Posterior vena cava (tissue), 2 donors: ENCODE measurements around the gene CD47. TPM values are rescaled to one million over a fixed set of nuclear protein-coding genes. Genes with fewer than 3 reads are reported as not detected.

Experiments
- DNase-seq: peaks from one replicate; pipeline ENCODE4 v3.0.0-alpha.2; 2020; ENCODE audit warnings: low spot score
- intact Hi-C, 2 donors: fragments of 100-400 bp; cut with DNase I; formaldehyde crosslinking; loops; one replicate each; pipeline versions ENCODE4 v1.14.1 to v1.14.2; 2022 to 2023
- total RNA-seq, 2 donors: library from RNA; stranded (reverse); fragmentation: NEBNext Ultra II Directional; extraction: Animal tissue kit (Norgen Biotek cat#: 25700); gene quantifications; one replicate each; pipeline ENCODE4 v1.2.1, GENCODE V29; 2021
- donor health status: DM: yes; HTN: yes; CAD: no.
- donor health status: DM: yes; HTN: yes; CAD: no.

The CD47 gene
- total RNA-seq, 2 donors from 2014 or later = 72.4 to 74.0 TPM

- DNase-seq = no peak
- intact Hi-C loops = no loop called here
Measured at GRCh38 chr3:108119398-108120104, 28.7 kb upstream of the CD47 start.

DNA sequence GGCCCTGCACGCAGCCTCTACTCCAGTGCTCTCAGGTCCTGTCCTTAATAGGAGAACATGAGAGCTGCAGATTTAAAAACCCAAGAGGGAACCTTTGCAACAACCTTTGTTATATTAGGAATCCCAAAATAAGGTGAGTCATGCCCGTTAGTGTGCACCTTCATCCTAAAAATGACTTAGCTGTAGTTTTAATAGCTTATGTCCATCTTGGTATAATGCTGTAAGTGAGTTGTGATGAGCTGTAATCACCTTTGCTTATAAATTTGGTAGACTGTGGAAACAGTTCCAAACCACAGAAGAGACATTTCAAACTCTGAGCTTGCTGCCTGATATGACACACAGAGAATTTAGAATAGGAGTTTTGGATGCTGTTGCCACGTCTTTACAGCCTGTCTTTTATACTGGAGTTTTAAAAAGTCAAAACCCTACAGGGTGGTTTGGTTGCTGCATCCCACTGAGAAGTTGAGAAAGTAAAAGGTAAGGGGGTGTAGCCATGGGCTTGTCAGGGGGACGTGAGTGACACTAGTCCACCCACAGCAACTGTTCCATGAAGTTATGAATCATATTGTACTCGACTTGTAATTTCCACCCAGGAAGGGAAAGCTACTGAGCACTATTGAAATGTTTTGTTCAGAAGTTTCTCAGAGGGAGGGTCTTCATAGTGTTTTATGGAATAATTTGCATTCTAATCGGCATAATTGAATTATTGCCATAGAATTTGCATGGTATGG, 27.4 kb upstream of the CD47 start:
- intact Hi-C loops = no loop called here
- DNase-seq = no peak

GRCh38 chr3:108117241-108117775, 26.5 kb upstream of the CD47 start:
- DNase-seq = no peak
- intact Hi-C loops = no loop called here

GRCh38 chr3:108114423-108115065, 23.7 kb upstream of the CD47 start:
- intact Hi-C loops = no loop called here
- no peak for DNase-seq

DNA sequence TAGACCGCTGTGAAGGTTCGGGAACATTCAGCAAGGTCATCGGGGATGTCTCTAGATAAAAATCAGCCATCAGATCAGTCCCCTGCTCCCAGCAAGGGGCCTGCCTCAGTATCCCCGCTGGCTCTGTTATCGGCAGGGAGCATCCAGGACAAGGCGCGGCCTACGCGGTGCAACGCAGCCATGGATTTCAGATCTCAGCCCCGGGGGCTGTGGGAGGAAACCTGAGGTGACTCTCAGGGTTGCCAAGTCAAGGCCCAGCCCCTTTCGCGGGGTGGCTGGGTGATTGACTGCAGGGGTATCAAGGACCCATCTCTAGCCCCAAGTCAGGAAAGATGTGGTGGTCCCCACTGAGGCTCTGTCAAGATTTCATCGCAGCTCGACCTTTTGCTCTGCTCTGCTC, 23.1 kb upstream of the CD47 start:
- no peak for DNase-seq
- intact Hi-C loops = no loop called here

DNA sequence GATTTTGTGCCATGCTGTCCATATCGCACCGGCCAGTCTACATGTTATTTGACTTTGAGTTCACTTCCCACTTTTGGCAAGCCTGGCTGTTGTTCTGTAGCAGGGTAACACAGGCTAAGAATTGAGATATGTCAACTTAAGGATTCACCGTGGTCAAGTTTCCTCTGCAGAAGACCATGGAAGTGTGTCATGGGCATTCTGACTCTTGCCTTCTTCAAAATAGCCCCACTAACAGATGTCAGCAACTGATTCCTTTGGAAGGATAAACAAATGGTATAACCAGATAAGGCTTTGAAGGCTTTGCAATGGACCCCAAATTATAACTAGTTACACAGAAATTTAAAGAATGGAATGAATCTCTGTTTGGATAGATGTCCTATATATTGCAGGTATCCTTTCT, 20.1 kb upstream of the CD47 start:
- intact Hi-C loops = no loop called here
- DNase-seq = no peak

GRCh38 chr3:108108416-108108815, 17.6 kb upstream of the CD47 start:
- DNase-seq = no peak
- intact Hi-C loops = no loop called here

- intact Hi-C loops = no loop called here
Measured at GRCh38 chr3:108106449-108106848, 15.6 kb upstream of the CD47 start.

GRCh38 chr3:108106031-108106430, 15.2 kb upstream of the CD47 start:
- DNase-seq = no peak
- intact Hi-C loops = no loop called here

More at GRCh38 chr3:108106449-108106848, 15.6 kb upstream of the CD47 start:
- no peak for DNase-seq

- no peak for DNase-seq
- intact Hi-C loops = no loop called here
Measured at GRCh38 chr3:108103886-108104797, 13.3 kb upstream of the CD47 start.

GRCh38 chr3:108103040-108103751, 12.4 kb upstream of the CD47 start:
- intact Hi-C loops = no loop called here
- no peak for DNase-seq

DNA sequence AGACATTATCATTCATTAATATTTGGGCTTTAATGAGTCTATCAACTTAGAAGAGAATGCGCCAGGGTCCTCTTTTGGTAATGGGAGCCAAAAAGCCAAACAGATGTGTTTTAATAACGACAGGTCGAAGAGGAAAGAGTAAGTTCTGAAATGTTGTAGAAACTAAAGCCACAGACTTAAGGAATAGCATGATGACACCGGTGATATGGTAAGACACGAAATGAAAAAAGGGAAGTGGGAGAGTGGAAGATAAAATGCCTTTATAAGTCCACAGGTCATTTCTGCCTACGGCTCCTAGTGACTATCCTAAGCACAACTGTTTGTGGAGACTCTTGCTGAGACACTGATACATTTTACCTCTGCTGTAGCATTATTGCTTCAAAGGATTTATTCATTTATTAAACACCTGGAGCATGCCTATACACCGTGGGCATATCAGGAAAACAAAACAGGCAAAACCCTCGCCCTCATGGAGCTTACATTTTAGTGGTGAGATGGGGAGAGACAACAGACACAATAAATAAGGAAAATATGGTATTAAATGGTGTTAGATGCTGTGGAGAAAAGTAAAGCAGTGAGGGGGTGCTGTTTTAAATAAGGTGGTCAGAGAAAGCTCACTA, 11.7 kb upstream of the CD47 start:
- intact Hi-C loops = no loop called here
- no peak for DNase-seq

- intact Hi-C loops = no loop called here
- DNase-seq = no peak
Measured at GRCh38 chr3:108100906-108101660, 10.3 kb upstream of the CD47 start.

DNA sequence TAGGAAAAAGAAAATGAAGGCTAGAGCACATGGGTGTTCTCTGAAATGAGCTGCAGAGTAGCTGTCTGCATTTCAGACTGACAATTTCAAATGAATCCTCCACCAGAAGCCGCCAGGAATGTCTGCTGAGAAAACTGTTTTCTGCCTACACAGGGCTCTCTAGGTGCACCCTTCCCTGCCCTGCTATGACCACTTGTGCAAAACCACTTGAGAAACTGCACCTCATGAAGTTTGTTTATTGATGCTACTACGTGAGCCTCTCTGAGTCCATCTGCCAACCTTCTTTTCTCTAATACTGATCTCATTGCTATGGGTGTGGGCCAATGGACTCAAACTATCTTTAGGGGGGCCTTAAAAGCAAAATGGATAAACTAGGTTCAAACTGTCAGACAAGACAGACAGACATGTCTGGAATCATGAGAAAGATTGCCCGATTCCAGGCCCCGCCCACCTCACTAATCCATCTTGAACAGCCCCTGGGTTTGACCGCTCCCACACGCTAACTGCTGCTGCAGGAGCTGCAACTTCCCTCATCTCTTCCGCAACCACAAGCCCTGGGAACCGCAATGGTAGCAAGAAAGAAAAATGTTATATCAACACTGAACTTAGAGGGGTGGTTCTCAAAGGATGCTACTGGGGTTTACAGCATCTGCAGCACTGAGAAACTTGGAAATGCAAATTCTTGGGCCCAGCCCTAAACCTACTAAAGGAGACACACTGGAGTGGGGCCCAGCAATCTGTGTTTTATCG, 9.0 kb upstream of the CD47 start:
- intact Hi-C loops = no loop called here

DNA sequence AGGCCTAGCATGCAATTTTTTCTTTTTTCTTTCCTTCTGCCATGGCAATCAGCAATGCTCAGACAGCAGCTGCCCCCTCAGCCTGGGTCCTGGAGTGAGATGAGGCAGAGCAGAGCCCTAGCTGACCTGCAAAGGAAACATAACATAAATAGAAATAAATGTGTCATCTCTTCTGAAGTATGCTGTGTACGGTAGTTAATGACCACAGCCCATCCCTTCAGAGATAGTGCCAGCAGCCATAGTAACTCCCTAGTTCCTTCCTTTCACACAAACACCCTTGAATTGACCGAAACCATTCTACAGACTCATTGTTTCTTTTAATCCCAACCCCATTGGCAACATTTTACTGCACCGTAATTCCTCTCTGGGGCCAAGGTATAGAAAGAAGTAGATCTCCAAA, 8.4 kb upstream of the CD47 start:
- DNase-seq = no peak
- intact Hi-C loops = no loop called here

More for the DNA sequence above, 9.0 kb upstream of the CD47 start:
- DNase-seq = no peak

- no peak for DNase-seq
- intact Hi-C loops = no loop called here
Measured at GRCh38 chr3:108098003-108098370, 7.2 kb upstream of the CD47 start.
